GM12801 (cell line): ENCODE results near the gene SMPDL3A.

Experiments
- TF ChIP-seq, protein P1 (sequence below): IDR thresholded peaks from one replicate; pipeline ENCODE4 v1.5.1; 2011; ENCODE audit warnings: control low read depth; ENCODE audit not compliant: insufficient read length; ENCODE audit errors: extremely low read depth

Gene SMPDL3A

DNA sequence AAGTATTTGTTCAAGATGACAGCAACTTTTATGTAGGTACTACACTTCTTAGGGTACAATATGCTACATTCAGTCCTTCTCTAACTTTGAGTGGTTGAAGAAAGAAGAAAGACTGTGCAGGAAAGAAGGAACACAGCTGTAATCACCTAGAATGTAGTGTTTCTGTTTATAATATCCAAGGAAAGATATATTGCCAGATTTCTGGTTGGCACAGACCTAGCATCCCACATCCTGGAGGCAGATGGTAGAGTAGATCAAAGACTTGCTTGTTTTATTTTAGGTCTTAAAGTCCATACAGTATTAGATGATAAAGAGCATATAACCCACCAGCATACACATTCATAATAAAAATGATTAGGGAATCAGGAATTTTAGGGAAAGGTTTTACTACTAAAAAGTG is 22.8 kb upstream of the SMPDL3A start:
- TF ChIP-seq, protein P1, sequence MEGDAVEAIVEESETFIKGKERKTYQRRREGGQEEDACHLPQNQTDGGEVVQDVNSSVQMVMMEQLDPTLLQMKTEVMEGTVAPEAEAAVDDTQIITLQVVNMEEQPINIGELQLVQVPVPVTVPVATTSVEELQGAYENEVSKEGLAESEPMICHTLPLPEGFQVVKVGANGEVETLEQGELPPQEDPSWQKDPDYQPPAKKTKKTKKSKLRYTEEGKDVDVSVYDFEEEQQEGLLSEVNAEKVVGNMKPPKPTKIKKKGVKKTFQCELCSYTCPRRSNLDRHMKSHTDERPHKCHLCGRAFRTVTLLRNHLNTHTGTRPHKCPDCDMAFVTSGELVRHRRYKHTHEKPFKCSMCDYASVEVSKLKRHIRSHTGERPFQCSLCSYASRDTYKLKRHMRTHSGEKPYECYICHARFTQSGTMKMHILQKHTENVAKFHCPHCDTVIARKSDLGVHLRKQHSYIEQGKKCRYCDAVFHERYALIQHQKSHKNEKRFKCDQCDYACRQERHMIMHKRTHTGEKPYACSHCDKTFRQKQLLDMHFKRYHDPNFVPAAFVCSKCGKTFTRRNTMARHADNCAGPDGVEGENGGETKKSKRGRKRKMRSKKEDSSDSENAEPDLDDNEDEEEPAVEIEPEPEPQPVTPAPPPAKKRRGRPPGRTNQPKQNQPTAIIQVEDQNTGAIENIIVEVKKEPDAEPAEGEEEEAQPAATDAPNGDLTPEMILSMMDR, result no peak

DNA sequence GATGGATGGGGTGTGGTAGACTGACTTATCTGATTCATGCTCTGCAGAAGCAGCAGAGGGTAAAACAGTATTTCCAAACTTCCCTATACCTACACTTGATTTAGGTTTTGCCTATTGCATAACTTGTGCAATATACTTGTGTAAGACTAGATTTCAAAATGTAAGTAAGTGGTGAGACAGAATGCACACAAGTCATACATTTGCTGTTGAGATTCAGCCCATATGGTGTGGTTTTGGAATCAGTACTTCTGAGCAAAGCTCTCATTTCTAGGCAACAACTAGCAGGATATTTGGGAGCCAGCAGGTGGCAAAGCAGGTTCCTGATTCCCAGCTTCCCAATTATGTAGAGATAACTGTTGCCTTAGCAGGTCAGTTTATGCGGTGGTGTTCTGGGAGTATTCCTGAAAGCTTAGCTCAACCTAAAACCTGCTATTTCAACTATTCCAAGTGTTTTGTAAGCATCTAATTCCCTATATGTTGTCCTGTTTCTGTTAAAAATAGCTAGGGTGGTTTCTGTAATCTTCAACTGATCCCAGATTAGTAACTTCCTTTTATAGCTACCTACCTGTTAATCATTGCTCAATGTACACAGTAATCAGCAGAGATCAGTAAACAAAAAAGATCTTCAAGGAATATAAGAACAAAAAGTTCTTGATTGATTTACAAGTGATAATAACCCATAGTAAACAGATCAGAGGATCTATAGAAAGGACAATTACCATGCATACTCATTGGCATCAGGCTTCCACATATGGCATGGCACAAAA is 18.0 kb upstream of the SMPDL3A start:
- TF ChIP-seq, protein P1, result no peak

DNA sequence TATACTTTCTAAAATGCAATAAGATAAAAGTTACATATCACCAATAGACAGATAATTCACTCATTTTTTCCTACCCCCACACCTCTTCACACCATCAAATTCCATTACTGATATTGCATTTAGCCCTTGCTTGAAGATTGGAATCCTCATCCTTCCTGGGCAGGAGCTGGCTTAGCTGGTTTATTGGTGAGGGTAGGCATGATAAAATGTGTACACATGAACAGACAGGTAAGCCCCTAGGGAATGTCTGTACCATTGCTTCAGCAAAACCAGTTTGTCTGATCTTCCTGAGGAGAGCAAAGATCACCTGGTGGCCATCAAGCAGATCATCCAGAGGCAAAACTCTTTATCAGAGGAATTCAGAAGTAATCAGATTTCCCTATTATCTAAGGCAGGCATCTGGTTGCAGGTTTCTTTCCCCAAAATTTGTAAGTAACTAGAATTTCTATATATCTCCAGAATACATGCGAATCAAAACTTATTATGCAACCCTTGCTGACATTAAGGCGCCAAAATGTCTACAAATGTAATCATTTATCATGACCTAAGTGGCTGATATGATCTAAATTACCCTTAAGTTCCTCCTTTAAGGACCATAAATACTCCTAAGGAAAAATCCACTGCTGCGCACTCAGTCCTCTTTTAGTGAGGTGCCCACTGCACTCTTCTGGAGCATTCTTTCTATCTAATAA is 16.2 kb upstream of the SMPDL3A start:
- TF ChIP-seq, protein P1, result no peak

DNA sequence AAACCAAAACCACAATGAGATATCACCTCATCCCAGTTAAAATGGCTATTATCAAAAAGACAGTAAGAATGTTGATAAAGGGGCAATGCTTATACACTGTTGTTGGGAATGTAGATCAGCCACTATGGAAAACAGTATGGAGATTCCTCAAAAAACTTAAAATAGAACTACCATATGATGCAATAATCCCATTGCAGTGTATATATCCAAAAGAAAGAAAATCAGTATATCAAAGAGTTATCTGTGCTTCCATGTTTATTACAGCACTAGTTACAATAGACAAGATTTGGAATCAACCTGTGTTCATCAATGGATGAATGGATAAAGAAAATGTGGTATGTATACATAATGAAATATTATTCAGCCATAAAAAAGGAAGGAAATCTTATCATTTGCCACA is 13.1 kb upstream of the SMPDL3A start:
- TF ChIP-seq, protein P1, result no peak

DNA sequence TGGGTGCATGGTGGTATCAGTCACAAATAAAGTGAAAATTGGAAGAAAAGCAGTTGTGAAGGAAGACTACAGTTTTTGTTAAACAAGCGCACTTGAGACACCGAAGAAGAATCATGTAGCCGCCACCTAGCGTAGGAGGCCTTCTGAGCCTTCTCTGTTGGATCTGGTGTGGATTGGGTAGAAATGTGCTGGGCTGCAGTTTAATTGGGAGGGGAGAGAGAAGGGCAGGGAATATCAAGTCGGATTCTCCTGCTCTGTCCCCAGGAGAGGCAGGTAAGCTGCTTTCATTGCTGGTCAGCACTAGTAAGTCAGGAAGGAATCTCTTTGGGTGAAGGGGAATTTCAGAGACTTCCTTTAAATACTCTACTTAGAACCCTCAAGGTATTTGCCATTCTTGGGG is 10.8 kb upstream of the SMPDL3A start:
- TF ChIP-seq, protein P1, result no peak

DNA sequence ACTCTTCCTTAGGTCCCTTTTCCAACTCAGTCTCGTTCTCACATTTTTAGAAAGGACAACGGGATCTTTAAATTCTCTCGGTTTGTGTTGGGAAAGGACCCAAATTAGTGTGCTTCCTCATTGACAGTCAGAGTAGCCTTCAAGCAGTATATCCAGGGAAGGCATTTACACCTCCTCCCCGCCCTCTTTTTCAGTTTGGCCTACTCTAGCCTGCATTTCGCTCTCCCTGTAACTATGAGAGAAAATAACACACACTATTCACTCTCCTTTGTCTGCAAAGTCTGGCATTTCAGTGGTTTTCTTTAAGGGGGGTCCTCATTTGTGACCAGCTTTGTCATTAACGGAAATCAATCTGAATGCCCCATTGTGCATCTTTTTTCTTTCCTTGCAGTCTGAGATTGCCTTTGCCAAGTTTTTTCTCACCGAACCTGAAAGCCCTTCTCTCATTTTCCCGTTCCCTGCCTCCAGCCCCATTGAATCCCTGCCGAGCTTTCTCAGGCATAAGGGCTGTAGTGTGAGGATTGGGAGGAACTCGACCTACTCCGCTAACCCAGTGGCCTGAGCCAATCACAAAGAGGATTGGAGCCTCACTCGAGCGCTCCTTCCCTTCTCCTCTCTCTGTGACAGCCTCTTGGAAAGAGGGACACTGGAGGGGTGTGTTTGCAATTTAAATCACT is 9.9 kb upstream of the SMPDL3A start:
- TF ChIP-seq, protein P1, result no peak

DNA sequence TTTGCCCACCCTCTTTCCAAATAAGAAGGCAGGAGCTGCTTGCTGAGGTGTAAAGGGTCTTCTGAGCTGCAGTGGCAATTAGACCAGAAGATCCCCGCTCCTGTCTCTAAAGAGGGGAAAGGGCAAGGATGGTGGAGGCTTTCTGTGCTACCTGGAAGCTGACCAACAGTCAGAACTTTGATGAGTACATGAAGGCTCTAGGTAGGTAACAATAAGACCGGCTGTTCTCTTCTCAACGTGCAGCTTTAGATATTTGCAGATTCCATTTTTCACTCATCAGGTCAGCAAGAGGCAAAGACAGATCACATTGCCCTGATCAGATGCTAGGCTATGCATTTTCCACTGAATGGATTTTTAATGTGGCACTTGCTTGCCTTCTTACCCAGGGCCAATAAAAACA is 9.4 kb upstream of the SMPDL3A start, which contains the start of gene FABP7:
TSS of gene FABP7 (plus strand) at position 50 of the 400 bp plus-strand sequence. CDS start at position 129, 79 bp downstream.
- TF ChIP-seq, protein P1, result no peak
